HG03095 (cell line): ENCODE measurements around the gene FEZF1.

Experiments used
- ATAC-seq: cut with Tn5 transposase; IDR thresholded peaks from one replicate; pipeline ENCODE4 v1.9.1; 2021; ENCODE audit warnings: moderate library complexity; ENCODE audit not compliant: unreplicated experiment

FEZF1 gene

DNA sequence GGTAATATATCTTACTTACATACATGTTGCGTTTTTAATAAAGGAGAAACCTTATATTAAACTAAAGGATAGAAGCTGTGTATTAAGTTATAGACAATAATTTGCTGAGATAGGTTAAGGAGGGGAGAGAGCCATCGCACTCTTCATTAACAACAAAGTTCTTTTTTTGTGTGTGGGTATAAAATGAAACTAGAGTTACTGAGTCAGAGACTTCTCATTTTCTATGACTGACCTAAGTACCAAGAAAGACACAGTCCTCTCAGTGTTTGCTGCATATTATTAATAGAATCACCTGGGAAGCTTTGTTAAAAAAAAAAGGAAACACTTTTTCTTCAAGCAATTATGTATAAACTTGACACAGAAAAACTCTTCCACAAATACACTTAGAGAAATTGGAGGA lies 31.4 kb downstream of the FEZF1 start:
- no peak for ATAC-seq

DNA sequence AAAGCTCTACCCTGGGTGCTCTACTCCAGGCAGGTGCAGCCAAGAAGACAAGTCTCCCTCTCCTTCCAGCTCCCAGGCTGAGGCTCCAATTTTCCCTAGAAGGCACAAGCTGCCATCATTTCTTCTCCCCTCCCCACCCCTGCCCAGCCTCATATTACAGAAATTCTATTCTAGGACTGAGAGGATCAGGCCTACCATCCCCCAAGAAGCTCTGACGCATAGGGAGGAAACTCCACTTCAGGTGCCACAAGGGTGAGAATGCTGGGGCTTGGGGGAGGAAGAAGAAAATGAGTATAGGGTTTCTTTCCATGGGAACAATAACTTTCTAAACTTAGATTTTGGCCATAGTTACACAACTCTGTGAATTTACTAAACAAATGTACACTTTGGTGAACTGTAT lies 35.3 kb downstream of the FEZF1 start:
- no peak for ATAC-seq

DNA sequence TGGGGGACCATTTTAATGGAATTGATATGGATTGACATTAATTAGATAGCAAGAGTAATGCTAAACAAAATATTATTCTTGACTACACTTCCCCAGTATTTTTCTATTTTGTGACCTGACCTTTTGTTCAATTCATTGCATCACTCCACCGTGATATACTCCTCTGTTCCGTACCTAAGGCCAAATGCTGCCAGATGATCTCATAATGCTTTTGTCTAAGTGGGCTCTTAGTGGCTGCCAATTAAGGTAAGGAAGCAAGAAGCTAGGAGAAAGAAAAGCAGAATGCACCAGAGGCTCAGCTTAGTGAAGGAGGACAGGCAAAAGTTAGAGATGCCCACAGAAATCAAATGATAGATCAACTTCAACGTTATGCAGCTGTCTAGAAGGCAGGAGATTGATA lies 36.4 kb downstream of the FEZF1 start:
- ATAC-seq, result no peak

DNA sequence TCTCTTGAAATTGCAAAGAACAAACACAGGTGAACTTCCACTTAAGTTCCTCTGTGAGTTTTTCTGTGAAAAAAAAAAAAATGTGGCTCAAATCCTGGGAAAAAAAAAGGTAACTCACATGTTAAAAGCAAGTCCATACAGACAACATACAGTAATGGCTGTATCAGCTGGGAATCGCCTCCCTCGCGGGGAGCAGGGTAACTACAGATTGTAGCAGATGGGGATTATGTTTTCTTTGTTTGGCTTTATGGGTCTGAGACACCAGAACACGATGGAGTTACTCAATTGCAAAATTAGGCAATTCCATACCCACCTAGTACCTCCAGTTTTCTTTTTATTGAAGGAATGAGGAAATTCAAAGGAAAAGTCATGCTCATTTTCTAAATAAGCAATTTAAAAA lies 42.3 kb downstream of the FEZF1 start:
- no peak for ATAC-seq

DNA sequence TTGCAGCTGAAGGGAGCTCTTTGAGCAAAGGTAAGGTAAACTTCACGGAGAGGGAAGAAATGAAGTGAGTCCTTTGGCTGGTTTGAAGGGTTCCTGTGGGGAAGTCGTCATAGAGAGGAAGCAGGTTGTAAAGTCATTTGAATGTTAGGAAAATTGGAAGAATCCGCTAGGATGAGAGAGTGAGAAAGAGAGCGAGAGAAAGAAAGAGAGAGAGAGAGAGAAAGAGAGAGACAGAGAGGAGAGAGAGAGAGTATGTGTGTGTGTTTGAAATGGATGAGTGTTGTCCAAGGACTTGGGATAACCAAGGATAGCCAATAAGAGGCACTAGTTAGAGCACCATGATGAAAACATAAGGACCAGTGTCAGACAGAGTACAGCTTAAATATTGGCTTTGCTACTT lies 43.1 kb downstream of the FEZF1 start:
- ATAC-seq, result no peak

DNA sequence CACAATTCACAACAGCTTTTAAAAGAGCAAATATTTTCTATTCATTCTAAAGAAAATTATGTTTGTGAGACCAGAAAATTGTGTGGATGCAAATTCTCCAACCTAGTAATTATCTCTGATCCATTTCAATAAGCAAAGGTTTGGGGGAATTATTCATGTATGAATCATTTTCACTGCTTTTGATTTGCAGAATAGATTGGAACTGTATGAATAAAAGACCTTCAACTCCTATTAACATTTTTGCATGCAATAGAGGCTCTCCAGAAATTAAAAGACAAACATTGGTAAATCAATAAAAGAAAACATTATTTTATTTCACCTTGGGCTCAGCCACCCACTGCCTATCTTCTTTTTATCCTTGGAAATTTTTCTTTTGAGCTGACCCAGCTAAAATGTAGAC lies 43.5 kb downstream of the FEZF1 start:
- ATAC-seq, result no peak

DNA sequence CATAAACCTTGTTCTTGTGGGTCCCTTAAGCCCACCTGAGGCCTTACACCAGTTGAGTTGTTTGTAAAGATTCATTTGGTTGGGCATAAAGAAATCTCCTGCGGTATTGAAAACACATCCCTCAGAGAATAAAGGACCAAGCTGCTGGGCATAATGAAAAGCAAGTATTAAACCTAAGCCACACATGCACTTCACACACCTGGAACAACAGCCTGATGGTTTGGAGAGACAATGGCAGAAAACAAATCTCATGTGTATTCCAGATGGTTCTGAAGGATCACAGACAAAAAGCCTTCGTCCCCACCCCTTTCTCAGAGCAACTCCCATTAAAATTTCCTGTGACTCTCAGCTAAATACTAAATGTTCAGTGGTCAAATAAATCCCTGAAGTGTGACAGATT lies 44.2 kb downstream of the FEZF1 start:
- ATAC-seq, result no peak

DNA sequence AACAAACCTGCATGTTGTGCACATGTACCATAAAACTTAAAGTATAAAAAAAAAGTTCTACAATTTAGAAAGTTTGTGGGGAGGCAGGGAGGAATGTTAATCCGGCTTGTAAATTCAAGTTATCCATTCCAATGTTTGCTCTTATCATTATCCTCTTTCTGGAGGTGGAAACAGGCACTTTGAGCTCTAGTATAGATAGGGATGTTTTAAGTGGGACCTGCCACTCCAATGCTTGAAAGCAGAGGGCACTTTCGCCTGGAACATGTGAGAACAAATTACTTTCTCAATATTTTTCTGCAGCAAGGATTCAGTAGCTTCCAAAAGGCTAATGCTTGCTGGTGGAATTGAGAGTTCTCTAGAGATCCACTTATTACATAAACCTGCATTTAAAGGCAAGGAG lies 45.6 kb downstream of the FEZF1 start:
- no peak for ATAC-seq

DNA sequence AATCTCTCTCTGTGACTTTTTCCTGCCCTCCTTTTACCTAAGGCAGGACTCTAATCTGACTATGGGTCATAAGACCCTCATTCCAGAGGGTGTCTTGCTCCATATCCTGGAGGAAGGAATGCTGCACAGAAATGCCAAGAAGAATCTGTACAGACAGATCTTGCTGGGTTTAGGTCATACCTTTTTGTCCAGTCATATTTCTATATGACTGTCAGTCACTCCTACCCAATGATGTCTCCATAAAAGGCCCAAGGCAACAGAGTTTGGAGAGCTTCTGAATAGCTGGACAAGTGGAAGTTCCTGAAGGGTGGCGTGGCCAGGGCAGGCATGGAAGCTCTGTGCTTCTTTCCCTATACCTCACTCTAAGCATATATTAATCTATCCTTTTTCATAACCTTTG lies 47.5 kb downstream of the FEZF1 start:
- ATAC-seq, result no peak

DNA sequence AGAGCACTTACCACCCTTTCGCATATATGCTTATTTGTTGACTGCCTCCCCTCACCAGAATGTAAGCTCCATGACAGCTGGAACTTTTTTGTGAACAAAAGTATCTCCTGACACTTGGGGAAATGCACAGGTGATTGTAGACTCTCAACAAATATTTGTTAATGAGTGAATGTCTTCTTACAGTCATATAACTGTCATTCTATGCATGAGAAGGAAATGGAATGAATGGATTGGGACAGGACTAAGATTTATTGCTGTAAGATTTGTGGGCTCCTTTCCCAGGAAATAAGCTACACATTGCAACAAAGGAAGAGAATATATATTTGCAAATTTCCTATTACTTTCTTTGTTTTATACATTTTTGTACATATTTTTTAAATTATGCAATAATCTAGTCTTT lies 48.5 kb downstream of the FEZF1 start:
- ATAC-seq, result no peak

DNA sequence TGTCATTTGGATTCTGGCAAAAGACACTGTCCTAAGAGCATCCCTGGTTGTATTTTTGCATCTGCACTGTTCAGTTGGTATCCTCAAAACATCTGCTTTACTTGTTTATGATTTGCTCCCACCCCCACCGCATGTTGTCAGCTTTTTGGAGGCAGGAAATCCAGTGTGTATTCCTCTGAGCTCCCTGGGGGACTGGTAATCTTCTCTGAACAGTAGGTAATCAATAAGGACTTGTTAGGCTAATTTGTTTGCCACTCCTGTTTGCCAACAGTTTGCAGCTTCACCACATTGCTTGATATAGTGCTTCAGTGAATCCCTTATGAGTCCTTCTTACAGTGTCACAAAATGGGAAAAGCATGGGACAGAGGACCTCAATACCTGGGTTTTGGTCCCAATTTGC lies 49.1 kb downstream of the FEZF1 start:
- ATAC-seq, result no peak
